SJSA1 (cell line): ENCODE results near the gene CEP85. TPM values are rescaled to one million over a fixed set of nuclear protein-coding genes. Genes with fewer than 3 reads are reported as not detected.

ENCODE experiments used
- DNase-seq, 2 experiments: peaks; one replicate each; pipeline ENCODE4 v3.0.0-alpha.2; 2015 to 2020; ENCODE audit warnings: low spot score in 2 of 2, low read depth in 1 of 2
- H3K27ac ChIP-seq: fragments of 250-450 bp; sonication (Bioruptor Pico); 2 replicates; pipeline ENCODE4 v1.5.1; 2020; ENCODE audit warnings: mild to moderate bottlenecking, moderate library complexity
- H3K27me3 ChIP-seq: fragments of 250-450 bp; sonication (Bioruptor Pico); replicated peaks from 2 replicates; pipeline ENCODE4 v1.5.1; 2020; ENCODE audit warnings: mild to moderate bottlenecking, moderate library complexity
- H3K36me3 ChIP-seq: fragments of 250-450 bp; sonication (Bioruptor Pico); 2 replicates; pipeline ENCODE4 v1.5.1; 2020; ENCODE audit warnings: mild to moderate bottlenecking
- H3K4me1 ChIP-seq: fragments of 250-450 bp; sonication (Bioruptor Pico); replicated peaks from 2 replicates; pipeline ENCODE4 v1.6.1; 2021; ENCODE audit warnings: mild to moderate bottlenecking
- H3K4me3 ChIP-seq: fragments of 250-450 bp; sonication (Bioruptor Pico); 2 replicates; pipeline ENCODE4 v1.5.1; 2020; ENCODE audit warnings: mild to moderate bottlenecking
- H3K9me3 ChIP-seq: fragments of 250-450 bp; sonication (Bioruptor Pico); replicated peaks from 2 replicates; pipeline ENCODE4 v1.5.1; 2020; ENCODE audit warnings: mild to moderate bottlenecking
- total RNA-seq: library from RNA; depleted of rRNA; stranded (reverse); fragments of >200 nt; shearing (Covaris generic); gene quantifications from 2 replicates; pipeline ENCODE4 v1.2.3, GENCODE V29; 2014

Gene CEP85
- total RNA-seq, 1 experiment from 2014 or later = 56.6 TPM

GRCh38 chr1:26276432-26276838, 42.4 kb downstream of the CEP85 start:
- Histone ChIP-seq H3K27me3 (no peaks in the 10 kb centered on the region), H3K27ac (peak overlapping the region; percentile 59), H3K36me3 (peaks cover 83% of the 10 kb centered on the region), H3K9me3 (no peaks in the 10 kb centered on the region), H3K4me1 (peaks cover 70% of the 10 kb centered on the region), H3K4me3 (no peak overlapping the region)
- no peak for DNase-seq

DNA sequence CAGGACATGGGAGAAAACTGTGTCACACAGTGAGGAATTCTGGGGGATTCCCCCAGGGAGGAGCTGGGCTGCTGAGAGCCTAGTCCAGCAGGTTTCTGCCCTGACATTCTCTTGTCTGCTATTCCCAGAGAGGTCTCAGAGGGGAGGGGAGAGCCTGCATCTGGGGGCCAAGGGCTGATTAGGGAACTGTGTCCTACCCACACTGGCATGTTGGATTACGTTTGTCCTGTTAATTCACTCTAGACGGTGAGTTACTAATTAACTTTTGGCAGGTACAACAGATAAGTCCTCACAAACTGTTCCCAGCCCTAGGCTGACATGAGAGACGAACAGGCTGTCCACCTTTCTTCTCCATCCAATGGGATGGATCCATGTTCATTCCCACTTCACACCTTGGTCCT, 43.3 kb downstream of the CEP85 start:
- DNase-seq = no peak
- Histone ChIP-seq H3K9me3 (no peaks in the 10 kb centered on the region), H3K4me1 (peaks cover 76% of the 10 kb centered on the region), H3K27me3 (no peaks in the 10 kb centered on the region), H3K36me3 (peaks cover 80% of the 10 kb centered on the region), H3K4me3 (no peak overlapping the region), H3K27ac (no peak overlapping the region)

DNA sequence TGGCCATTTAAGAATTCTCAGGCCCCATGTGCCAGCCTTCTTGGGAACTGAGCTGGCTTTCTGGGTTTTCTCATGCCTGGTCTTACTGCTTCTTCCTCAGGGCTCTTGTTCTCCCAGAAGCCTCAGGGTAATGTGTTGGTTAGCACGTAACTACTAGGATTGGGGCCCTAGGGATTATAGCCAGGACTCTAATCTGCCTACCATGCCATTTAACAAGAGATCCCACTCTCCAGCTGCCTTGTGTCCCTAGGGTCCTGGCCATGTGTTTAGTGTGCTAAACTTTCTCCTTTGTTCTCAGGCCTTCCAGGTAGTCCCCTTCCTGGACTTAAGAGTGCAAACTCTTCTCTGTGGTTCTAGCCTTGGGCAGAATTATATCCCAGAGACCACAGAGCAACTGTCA, 43.7 kb downstream of the CEP85 start:
- Histone ChIP-seq H3K9me3 (no peaks in the 10 kb centered on the region), H3K27ac (peak overlapping the region; percentile 9; the same call in 1 of the 2 replicates), H3K27me3 (no peaks in the 10 kb centered on the region), H3K4me1 (peaks cover 76% of the 10 kb centered on the region), H3K36me3 (peaks cover 81% of the 10 kb centered on the region), H3K4me3 (no peak overlapping the region)
- no peak for DNase-seq

GRCh38 chr1:26278303-26278702, 44.3 kb downstream of the CEP85 start:
- no peak overlapping the region for H3K4me3 ChIP-seq

DNA sequence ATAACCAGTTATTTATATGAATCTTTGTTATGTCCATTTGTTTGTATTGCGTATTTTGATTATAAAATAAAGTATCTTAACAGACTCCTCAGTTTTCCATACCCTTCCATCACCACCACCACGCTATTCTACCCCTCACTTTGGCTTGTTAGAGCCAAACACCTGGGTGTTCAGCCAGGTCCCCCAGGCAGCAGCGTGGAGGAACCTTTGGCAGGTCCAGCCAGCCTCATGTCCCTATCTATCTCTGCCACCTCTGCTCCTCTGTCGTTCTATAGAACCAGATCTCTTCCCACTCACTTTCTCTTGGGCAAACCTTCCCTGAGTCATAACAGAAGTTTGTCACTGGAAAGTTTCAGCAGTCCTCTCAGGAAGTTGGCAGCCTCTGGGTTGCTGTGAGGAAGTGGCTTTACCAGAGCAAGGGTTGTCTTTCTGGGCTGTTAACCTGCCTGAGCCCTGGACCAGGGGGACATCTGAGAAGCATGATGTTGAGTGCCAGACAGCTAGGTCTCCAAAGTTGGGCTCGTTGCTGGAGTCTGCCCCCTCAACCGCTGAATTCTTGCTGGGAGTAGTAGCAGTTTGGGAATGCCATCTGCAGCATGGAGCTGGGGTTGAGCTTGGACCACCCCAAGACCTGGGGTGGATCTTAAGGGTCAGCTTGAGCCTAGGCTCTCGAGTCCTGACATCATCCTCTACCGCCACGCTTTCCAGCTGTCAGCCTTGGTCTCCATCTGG, 44.9 kb downstream of the CEP85 start:
- no peaks in the 10 kb centered on the region for H3K9me3 ChIP-seq
- 0 out of 2 replicates have a peak overlapping the region, but pooled peaks have one; percentile 66 for H3K27ac ChIP-seq
- peaks cover 77% of the 10 kb centered on the region for H3K36me3 ChIP-seq
- peaks cover 78% of the 10 kb centered on the region for H3K4me1 ChIP-seq
- H3K27me3 ChIP-seq = no peaks in the 10 kb centered on the region
- DNase-seq = peak in 1 of 2 experiments; percentile 23
- peak overlapping the region; percentile 65; the same call in 1 of the 2 replicates for H3K4me3 ChIP-seq

More at GRCh38 chr1:26278303-26278702, 44.3 kb downstream of the CEP85 start:
- Histone ChIP-seq H3K27ac (no peak overlapping the region), H3K36me3 (peaks cover 77% of the 10 kb centered on the region), H3K4me1 (peaks cover 76% of the 10 kb centered on the region), H3K27me3 (no peaks in the 10 kb centered on the region), H3K9me3 (no peaks in the 10 kb centered on the region)
- DNase-seq = peak; percentile 47 to 75

DNA sequence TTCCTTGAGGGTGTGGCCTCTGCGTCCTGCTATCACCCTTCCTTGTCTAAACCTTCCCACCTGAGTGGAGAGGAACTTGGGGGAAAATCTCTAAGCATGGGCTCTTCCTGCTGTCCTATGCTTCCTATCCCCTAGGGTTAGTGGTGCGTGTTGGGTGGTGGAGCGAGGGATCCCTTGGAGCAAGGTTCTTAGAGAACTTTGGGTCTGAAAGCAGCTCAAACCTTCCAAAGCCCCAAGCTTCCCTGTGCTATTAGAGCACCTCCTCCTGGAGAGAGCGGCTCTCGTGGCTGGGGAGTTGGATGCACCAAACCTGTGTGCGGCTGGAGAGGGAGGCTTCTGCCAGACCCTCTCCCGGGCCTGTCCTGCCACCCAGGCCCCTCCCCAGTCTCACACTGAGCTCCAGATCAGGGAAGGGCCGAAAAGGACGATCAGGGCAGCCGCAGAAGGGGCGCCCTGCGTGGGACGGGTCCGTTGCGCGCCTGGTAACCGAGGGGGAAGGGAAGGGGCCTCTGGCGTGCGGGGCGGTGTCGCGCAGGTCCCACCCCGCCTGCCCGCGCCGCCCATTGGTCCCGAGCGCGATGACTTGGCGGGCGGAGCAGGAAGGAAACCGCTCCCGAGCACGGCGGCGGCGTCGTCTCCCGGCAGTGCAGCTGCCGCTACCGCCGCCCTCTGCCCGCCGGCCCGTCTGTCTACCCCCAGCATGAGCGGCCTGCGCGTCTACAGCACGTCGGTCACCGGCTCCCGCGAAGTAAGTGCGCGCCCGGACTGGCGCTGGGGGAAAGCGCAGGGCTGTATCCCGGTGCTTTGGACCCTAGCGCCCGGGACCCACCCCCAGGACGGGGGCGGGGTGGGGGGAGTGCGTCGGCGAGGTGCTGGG, 45.7 kb downstream of the CEP85 start, which contains the start of gene SH3BGRL3:
Gene SH3BGRL3, plus strand, starts transcription at position 631 of the 877 bp plus-strand sequence. Its CDS starts 70 bp downstream, at position 701.
- peak; percentile 79 to 84 for DNase-seq
- H3K27me3 ChIP-seq = no peaks in the 10 kb centered on the region
- peak within 1 kb of the TSS; percentile 65 for H3K4me3 ChIP-seq
- H3K36me3 ChIP-seq = peaks cover 77% of the 10 kb centered on the region
- no peaks in the 10 kb centered on the region for H3K9me3 ChIP-seq
- H3K27ac ChIP-seq = peak within 1 kb of the TSS; percentile 66
- H3K4me1 ChIP-seq = peaks cover 82% of the 10 kb centered on the region

DNA sequence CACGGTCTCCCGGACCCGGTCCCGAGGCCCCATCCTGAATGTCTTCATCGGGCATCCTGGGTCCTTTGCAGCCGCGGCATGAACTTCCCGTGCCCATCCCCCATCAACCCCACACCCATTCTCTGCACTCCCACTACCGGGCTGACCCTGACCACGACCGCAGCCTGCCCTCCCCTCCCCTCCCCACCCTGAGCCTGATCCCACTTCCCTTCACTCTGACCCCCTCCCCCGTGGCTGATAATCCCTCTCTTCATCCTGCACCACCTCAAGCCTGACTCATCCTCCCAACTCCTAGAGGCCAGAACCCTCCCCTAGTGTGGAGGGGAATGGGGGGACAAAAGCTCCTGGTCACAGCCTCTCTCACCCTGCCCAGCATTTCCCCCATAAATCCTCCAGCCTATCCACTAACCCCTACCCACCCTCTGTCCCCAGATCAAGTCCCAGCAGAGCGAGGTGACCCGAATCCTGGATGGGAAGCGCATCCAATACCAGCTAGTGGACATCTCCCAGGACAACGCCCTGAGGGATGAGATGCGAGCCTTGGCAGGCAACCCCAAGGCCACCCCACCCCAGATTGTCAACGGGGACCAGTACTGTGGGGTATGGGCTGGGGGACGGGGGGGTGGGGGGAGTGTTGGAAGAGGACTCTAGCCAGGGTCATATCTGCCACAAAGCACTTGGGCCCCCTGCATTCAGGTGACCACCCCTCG, 46.5 kb downstream of the CEP85 start:
- Histone ChIP-seq H3K4me1 (peaks cover 83% of the 10 kb centered on the region), H3K4me3 (peak overlapping the region; percentile 65), H3K9me3 (no peaks in the 10 kb centered on the region), H3K27me3 (no peaks in the 10 kb centered on the region), H3K36me3 (peaks cover 76% of the 10 kb centered on the region), H3K27ac (peak overlapping the region; percentile 66)
- peak in 1 of 2 experiments; percentile 65 for DNase-seq

DNA sequence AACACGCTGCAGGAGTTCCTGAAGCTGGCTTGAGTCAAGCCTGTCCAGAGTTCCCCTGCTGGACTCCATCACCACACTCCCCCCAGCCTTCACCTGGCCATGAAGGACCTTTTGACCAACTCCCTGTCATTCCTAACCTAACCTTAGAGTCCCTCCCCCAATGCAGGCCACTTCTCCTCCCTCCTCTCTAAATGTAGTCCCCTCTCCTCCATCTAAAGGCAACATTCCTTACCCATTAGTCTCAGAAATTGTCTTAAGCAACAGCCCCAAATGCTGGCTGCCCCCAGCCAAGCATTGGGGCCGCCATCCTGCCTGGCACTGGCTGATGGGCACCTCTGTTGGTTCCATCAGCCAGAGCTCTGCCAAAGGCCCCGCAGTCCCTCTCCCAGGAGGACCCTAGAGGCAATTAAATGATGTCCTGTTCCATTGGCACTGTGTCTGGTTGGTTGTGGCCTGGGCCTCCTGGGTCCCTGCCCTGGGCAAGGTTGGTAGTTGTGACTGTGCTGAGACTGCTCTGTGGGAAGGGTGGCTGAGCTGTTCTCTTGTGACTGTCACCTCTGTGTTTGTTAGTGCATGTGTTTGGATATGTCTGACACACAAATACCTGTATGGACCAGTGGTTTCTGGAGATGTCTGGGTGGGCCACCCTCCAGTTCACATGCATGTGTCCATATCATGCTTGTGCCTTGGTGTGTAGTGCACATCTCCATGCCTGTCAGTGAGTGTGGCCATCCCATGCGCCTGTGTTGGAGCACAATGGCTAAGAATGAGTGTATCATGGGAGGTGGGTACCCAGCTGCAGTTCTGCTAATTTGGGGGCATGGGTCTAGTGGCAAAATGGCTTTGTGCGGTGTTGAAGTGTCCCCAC, 47.3 kb downstream of the CEP85 start:
- Histone ChIP-seq H3K27ac (no peak overlapping the region), H3K27me3 (no peaks in the 10 kb centered on the region), H3K9me3 (no peaks in the 10 kb centered on the region), H3K4me3 (no peak overlapping the region), H3K4me1 (peaks cover 74% of the 10 kb centered on the region), H3K36me3 (peaks cover 69% of the 10 kb centered on the region)
- no peak for DNase-seq

DNA sequence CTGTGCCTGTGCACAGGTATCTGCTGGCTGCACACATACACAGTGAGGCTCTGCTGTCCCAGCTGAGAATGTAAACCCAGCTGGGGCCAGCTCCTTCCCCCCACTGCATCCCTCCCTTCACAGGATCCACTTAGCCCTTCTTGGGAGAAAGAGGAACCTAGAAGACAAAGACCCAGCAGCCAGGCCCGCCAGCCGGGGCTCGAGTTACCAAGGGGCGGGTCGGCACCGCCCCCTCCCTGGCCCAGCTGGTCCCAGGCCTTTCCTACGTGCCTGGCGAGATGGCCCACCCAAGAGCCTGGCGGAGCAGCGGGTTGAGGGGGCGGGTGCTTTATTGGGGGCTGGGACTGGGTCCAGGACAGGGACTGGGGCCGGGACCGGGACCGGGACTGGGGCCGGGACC, 48.0 kb downstream of the CEP85 start:
- Histone ChIP-seq H3K27ac (no peak overlapping the region), H3K4me3 (no peak overlapping the region)
- DNase-seq = peak in 1 of 2 experiments; percentile 55

DNA sequence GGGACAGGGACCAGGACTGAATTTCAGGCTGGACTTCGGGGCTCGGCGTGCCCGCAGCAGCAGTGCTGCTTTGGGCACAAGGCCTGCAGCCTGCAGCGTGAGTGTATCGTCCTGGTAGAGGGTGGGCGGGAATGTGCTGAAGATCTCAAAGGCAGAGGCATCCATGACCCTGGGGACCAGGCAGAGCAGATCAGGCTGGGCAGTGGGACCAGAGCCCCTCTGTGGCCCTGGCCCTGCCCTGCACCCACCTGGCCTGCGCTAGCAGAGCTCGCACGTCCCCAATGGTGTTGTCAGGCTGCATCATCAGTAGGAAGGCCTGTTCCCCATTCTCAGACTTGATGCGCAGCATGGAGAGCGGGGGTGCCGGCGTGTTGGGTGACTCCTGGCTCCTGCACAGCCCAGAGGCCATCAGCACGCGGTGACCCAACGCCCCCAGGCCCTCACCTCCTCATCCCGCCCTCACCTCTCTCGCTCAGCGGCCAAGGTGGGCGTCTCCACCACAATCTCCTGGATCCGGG, 48.5 kb downstream of the CEP85 start:
- peak in 1 of 2 experiments; percentile 41 for DNase-seq
- peaks cover 57% of the 10 kb centered on the region for H3K36me3 ChIP-seq
- no peaks in the 10 kb centered on the region for H3K9me3 ChIP-seq
- no peak overlapping the region for H3K27ac ChIP-seq
- H3K4me1 ChIP-seq = peaks cover 63% of the 10 kb centered on the region
- no peaks in the 10 kb centered on the region for H3K27me3 ChIP-seq
- no peak overlapping the region for H3K4me3 ChIP-seq

More for the DNA sequence above, 48.0 kb downstream of the CEP85 start:
- Histone ChIP-seq H3K4me1 (peaks cover 68% of the 10 kb centered on the region), H3K36me3 (peaks cover 62% of the 10 kb centered on the region), H3K9me3 (no peaks in the 10 kb centered on the region), H3K27me3 (no peaks in the 10 kb centered on the region)

DNA sequence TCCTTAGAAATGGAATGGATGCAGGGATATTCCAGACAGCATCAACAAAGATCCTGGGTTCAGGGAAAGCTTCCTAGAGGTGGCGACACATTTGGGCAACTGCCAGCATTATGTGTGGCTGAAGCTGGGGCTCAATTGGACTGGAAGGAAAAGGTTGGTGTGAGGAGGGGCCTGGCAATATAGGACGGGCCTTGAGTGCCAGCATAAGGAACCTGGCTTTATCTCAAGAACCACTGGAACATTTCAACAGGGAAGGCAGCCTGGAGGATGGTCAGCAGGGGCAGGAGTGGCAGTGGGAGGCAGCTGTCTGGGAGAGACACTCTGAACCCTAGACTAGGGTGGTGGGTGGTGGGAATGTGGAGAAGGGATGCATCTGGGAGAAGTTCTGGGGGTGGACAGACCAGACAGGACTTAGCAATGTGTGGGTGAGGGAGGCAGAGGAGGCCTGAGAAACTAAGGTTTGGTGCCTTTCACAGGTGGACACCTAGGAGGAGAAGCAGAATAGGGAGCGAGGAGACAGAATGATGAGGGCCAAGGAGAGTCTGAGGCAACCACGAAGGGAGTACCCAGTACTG, 49.4 kb downstream of the CEP85 start:
- H3K4me3 ChIP-seq = no peak overlapping the region
- H3K4me1 ChIP-seq = peaks cover 54% of the 10 kb centered on the region
- no peaks in the 10 kb centered on the region for H3K9me3 ChIP-seq
- H3K36me3 ChIP-seq = peaks cover 50% of the 10 kb centered on the region
- no peak overlapping the region for H3K27ac ChIP-seq
- H3K27me3 ChIP-seq = no peaks in the 10 kb centered on the region
- no peak for DNase-seq

DNA sequence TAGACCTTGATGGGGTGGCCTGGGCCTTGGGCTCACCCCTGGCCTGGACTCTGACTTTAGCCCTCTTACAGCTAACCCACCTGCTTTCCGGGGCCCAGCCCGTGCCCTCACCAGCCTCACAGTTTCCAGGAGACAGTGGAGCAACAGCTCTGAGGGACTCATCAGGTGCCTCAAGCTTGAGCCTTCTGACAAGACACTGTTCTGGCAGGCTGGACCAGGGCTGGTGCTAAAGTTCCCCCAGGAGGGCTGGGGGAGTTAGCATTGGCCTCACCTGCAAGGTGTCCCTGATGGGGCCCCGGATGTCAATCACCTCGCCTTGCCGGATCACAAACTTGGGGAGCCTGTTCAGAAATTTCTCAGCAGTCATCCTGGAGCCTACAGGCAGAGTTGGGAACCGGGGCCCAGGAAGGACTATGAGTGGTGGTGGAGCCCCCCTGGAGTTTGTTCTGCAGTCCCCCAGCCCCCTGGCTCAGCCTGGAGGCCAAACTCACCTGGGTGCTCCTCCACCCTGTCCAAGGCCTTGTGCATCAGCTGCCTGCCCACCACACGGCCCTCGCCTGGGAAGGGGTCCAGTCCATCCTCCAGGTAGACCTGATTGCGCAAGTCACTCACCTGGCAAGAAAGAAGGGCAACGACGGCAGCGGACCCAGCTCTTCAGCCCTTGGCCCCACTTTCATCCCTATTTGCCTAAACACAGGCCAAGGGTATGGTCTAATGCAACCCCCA, 50.0 kb downstream of the CEP85 start:
- peak in 1 of 2 experiments; percentile 41 for DNase-seq
- H3K4me1 ChIP-seq = peaks cover 47% of the 10 kb centered on the region

More for the DNA sequence above, 50.0 kb downstream of the CEP85 start:
- Histone ChIP-seq H3K9me3 (no peaks in the 10 kb centered on the region), H3K27ac (peak overlapping the region; percentile 45), H3K36me3 (peaks cover 46% of the 10 kb centered on the region), H3K27me3 (no peaks in the 10 kb centered on the region), H3K4me3 (no peak overlapping the region)
